Activated T-cell treated with anti-CD3 and anti-CD28 coated beads for 1 hour (primary cell): ENCODE results near the gene PET117.
"Not testable (repeated sequence)": the region's sequence is repeated elsewhere in the genome, so short reads cannot be mapped to it uniquely, and the experiment has no call there.

Source experiments
- DNase-seq: peaks from one replicate; pipeline ENCODE4 v3.0.0-alpha.2; 2020; ENCODE audit warnings: low read depth

Gene PET117

GRCh38 chr20:18137412-18138265, at the start of gene PET117, which contains the start of gene KAT14:
Gene PET117 (plus strand): TSS chr20:18137863. CDS start chr20:18137956, 93 bp downstream.
Gene KAT14 (plus strand): TSS chr20:18137863. CDS start chr20:18142661, 4,798 bp downstream.
- DNase-seq: peak; percentile 87

GRCh38 chr20:18088298-18088697, 49.4 kb upstream of the PET117 start:
- not testable (repeated sequence) for DNase-seq

- not testable (repeated sequence) for DNase-seq
Measured at GRCh38 chr20:18088841-18089240, 48.8 kb upstream of the PET117 start.

- DNase-seq: no peak
Measured at GRCh38 chr20:18090044-18090443, 47.6 kb upstream of the PET117 start.

- DNase-seq: no peak
Measured at GRCh38 chr20:18090477-18090876, 47.2 kb upstream of the PET117 start.

- no peak for DNase-seq
Measured at GRCh38 chr20:18091623-18092022, 46.0 kb upstream of the PET117 start.

- DNase-seq: no peak
Measured at GRCh38 chr20:18092890-18093289, 44.8 kb upstream of the PET117 start.

GRCh38 chr20:18093388-18093787, 44.3 kb upstream of the PET117 start:
- no peak for DNase-seq

- DNase-seq: no peak
Measured at GRCh38 chr20:18094191-18094590, 43.5 kb upstream of the PET117 start.

GRCh38 chr20:18100569-18100968, 37.1 kb upstream of the PET117 start:
- not testable (repeated sequence) for DNase-seq

GRCh38 chr20:18101125-18101810, 36.4 kb upstream of the PET117 start:
- no peak for DNase-seq

- DNase-seq: no peak
Measured at GRCh38 chr20:18103497-18103896, 34.2 kb upstream of the PET117 start.

- no peak for DNase-seq
Measured at GRCh38 chr20:18108326-18108725, 29.3 kb upstream of the PET117 start.

GRCh38 chr20:18128574-18128973, 9.1 kb upstream of the PET117 start:
- DNase-seq: not testable (repeated sequence)

GRCh38 chr20:18132663-18133062, 5.0 kb upstream of the PET117 start:
- no peak for DNase-seq

- DNase-seq: no peak
Measured at GRCh38 chr20:18133962-18134361, 3.7 kb upstream of the PET117 start.

GRCh38 chr20:18138266-18138582, 561 bp downstream of the PET117 start:
- no peak for DNase-seq

- DNase-seq: no peak
Measured at GRCh38 chr20:18138639-18139583, 1.2 kb downstream of the PET117 start.

- no peak for DNase-seq
Measured at GRCh38 chr20:18139832-18140231, 2.2 kb downstream of the PET117 start.

GRCh38 chr20:18144541-18145099, 7.0 kb downstream of the PET117 start:
- DNase-seq: no peak

GRCh38 chr20:18154342-18154741, 16.7 kb downstream of the PET117 start:
- no peak for DNase-seq

GRCh38 chr20:18156045-18156444, 18.4 kb downstream of the PET117 start:
- DNase-seq: no peak
